ENCODE measurements around the gene SLC38A8.

DNA sequence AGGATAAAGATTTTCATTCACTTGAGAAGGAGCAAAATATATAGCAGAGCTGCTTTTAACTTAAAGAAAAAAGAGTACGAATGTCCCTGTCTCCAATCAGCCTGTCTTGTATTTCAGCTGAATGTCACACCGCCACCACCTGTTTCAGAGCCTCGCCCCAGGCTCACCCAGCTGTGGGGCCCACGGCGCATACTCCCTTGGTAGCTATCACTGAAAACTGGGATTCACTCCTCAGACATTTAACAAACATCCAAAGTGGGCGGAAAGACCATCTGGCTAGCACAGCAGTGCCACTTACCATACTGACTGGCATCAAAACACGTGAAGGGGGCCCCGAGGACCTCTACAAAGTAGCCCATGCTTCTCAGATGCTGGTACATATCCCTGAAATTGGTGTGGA is 25.4 kb upstream of the SLC38A8 start:
- TF ChIP-seq, protein P1, sequence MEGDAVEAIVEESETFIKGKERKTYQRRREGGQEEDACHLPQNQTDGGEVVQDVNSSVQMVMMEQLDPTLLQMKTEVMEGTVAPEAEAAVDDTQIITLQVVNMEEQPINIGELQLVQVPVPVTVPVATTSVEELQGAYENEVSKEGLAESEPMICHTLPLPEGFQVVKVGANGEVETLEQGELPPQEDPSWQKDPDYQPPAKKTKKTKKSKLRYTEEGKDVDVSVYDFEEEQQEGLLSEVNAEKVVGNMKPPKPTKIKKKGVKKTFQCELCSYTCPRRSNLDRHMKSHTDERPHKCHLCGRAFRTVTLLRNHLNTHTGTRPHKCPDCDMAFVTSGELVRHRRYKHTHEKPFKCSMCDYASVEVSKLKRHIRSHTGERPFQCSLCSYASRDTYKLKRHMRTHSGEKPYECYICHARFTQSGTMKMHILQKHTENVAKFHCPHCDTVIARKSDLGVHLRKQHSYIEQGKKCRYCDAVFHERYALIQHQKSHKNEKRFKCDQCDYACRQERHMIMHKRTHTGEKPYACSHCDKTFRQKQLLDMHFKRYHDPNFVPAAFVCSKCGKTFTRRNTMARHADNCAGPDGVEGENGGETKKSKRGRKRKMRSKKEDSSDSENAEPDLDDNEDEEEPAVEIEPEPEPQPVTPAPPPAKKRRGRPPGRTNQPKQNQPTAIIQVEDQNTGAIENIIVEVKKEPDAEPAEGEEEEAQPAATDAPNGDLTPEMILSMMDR (IDR thresholded peaks at IDR 0.05; ENCODE audit: poor library complexity): no peak
- no peak for TF ChIP-seq EZH2 (IDR thresholded peaks at IDR 0.05; ENCODE audit: borderline replicate concordance)
- TF ChIP-seq EZH2phosphoT487 (IDR thresholded peaks at IDR 0.05; ENCODE audit: low read depth, severe bottlenecking, unreplicated experiment): no peak

All from hepatocyte (in vitro differentiated cells).